Activated CD4-positive, alpha-beta T cell treated with anti-CD3 and anti-CD28 coated beads, Interleukin-2, amount 50 U/mL, for 16 hours (primary cell): Measurements from ENCODE around the gene CACNA1B.
"Not testable (repeated sequence)": the region's sequence is repeated elsewhere in the genome, so short reads cannot be mapped to it uniquely, and the experiment has no call there.

Experiments used
- DNase-seq: peaks from one replicate; pipeline ENCODE4 v3.0.0-alpha.2; 2020

CACNA1B gene

DNA sequence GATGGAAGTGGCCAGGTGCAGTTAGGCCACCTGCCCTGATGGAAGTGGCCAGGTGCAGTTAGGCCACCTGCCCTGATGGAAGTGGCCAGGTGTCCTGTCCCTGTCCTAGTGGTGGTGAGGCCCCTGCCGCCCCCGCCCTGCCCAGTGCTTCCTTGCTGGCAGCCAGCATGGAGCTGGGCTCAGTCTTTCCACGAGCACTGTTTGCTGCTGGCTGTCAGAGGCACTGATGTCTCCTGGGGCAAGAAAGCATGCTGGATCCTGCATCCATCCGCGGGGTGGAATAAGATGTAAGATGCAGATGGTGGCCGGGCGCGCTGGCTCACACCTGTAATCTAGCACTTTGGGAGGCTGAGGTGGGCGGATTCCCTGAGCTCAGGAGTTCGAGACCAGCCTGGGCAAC is 141.9 kb downstream of the CACNA1B start:
- not testable (repeated sequence) for DNase-seq

DNA sequence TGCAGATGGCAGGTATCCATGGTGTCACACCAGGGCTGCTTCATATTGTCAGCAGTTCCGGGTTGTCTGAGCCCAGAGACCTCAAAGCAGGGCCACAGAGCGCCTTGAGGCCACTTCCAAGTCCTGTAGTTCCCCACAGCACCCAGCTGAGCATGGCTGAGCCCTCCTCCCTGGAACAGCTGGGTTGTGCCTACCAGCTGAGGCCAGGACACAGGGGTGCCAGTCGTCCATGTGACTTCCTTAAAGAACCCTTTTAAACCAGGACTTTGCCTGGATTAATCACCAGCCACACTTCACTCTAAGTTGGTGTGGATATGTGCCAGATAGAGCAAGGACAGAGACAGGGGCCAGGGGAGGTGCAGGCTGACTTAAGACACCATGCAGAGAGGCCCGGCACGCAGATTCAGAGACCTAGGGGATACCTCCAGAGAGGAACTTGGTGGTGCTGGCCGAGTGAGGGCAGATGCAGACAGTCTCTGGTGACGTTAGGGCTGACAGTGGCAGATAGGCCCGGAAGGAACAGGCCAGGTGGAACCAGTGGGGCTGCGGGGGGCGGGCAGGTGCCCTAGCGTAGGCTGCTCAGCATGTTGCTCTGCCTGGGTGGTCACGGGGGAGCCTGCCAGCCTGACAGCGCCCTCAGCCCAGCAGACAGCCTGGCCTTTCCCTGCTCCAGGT is 142.7 kb downstream of the CACNA1B start:
- DNase-seq: no peak

DNA sequence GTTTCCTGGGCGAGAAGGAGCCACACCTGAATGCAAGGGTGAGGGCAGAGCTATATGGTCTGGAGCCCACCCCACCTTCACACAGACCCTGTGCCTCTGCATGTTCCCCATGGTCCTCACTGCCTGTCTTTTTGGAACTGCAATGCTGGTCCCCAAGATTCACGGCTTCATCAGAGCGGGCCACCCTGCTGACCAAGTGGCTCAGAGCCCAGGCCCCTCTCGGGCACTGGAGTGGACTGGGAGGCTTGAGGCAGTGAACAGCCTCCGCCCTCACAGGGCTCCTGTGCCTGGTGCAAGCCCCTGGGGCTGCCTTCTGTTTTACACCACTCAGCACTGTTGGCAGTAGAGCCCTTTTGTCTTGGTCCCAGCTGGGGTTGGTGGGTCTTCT is 143.2 kb downstream of the CACNA1B start:
- no peak for DNase-seq

DNA sequence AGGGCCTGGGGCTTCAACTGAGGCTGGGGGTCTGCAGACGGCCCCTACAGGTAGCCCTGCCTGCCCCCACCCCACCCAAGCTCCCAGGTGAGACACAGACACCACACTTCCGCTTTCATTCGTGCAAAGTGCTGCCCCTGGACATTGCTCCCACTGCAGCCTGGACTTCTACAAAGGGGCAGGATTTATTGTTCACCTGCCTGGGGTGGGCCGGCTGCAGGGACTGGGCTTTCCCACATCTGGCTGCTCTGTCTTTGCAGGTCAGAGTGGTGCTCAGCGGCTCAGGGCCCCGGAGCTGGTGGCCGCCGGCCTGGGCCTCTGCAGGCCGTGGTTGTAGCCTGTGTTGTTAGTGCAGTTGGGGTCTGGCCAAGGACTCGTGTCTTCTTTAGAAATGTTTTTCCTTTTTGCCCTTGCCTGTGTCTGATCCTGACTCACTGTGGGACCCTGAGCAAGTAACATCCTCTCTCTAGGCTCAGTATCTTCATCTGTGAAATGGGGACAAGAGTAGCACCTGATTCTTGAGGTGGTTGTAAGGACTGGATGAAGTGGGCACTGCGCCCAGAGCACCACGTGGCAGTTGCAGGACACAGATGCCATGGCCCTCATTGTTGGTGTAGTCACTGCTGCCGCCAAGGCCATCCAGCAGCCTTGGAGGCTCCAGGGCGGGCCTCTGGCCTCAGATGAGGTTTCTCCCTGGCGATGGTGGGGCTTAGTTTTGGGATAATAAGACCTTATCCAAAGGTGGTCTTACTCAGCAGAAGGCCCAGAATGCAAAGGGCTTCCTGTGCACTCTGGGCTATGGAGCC is 143.9 kb downstream of the CACNA1B start:
- no peak for DNase-seq

DNA sequence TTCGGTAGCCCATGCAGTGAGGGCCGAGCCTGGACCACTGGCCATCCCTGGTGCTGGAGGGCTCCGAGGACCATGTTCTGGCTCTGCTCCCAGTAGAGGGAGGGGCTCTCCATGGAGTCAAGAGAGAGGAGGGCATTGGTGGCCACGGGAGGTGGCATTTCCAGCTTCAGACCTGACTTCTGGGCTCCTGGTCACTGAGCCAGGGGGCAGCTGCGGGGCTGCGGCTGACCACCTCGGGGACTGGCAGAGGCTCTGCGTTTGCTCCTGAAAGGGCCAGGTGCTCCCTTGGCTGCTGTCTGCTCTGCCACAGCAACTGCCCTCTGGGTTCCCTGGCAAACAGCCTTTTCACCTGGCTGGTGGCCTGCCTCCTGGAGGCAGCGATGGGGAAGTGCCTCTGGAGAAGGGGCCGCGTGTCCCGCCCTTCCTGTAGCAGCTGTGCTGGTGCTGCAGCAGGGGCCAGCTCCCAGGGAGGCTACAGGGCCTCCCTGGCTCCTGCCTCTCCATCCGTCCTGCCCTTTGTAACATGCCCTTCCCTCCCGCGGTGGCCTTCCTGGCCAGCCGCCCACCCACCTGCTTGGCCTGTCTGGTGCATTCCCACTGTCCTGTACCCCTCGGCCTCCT is 144.6 kb downstream of the CACNA1B start:
- peak; percentile 27 for DNase-seq

DNA sequence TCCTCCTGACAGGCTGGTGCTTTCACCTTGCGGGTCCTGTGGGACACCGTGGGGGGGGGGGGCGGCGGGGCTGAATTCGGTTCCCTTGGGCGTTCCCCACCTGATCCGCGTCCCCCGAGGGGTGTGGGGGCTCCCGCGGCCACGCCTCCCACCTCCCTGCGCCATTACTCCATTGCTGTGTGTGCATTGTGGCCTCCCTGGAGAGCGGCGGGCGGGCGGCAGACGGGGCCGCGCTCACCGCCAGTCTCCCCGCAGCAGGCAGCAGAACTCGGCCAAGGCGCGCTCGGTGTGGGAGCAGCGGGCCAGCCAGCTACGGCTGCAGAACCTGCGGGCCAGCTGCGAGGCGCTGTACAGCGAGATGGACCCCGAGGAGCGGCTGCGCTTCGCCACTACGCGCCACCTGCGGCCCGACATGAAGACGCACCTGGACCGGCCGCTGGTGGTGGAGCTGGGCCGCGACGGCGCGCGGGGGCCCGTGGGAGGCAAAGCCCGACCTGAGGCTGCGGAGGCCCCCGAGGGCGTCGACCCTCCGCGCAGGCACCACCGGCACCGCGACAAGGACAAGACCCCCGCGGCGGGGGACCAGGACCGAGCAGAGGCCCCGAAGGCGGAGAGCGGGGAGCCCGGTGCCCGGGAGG is 145.3 kb downstream of the CACNA1B start:
- DNase-seq: no peak

DNA sequence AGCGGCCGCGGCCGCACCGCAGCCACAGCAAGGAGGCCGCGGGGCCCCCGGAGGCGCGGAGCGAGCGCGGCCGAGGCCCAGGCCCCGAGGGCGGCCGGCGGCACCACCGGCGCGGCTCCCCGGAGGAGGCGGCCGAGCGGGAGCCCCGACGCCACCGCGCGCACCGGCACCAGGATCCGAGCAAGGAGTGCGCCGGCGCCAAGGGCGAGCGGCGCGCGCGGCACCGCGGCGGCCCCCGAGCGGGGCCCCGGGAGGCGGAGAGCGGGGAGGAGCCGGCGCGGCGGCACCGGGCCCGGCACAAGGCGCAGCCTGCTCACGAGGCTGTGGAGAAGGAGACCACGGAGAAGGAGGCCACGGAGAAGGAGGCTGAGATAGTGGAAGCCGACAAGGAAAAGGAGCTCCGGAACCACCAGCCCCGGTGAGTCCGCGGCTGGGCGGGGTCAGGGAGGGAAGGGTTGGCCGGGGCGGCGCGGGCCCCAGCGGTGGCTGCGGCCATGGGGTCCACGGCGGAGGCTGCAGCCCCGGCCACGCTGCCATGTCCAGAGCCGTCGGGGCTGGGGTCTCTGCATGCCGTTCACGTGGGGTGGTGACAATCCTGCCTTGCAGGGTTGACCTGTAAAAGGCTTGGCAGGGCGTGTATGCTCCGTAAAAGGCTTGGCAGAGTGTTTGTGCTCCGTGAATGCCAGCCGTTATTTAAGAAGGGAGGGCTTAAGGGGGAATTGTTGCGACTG is 146.0 kb downstream of the CACNA1B start:
- no peak for DNase-seq

DNA sequence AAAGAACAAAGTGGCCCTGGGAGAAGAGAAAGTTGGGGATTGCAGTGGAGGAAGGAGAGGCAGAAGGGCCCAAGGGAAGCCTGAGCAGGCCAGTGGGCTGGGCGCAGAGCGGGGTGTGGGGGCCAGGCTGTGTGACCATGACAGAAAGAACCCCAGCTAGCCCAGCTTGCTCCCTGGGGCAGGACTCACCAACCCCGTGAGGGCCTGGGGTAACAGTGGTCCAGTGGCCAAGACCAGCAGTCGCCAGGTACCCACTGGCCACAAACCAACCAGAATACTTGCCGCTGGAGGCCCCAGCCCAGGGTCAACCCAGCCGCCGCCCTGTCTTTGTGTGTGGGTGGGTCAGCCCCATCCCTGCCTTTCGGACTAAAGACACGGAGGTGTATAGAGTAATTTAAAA is 146.5 kb downstream of the CACNA1B start:
- no peak for DNase-seq

DNA sequence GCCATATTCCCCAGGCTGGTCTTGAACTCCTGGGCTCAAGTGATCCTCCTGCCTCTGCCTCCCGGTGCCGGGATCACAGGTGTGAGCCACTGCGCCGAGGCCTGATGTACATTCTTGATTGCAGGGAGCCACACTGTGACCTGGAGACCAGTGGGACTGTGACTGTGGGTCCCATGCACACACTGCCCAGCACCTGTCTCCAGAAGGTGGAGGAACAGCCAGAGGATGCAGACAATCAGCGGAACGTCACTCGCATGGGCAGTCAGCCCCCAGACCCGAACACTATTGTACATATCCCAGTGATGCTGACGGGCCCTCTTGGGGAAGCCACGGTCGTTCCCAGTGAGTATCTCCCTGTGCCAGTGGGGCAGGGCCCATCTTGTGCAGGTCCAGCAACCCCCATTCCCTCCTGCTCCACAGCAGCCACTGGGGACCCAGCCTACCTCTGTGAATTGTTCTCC is 147.3 kb downstream of the CACNA1B start:
- no peak for DNase-seq

DNA sequence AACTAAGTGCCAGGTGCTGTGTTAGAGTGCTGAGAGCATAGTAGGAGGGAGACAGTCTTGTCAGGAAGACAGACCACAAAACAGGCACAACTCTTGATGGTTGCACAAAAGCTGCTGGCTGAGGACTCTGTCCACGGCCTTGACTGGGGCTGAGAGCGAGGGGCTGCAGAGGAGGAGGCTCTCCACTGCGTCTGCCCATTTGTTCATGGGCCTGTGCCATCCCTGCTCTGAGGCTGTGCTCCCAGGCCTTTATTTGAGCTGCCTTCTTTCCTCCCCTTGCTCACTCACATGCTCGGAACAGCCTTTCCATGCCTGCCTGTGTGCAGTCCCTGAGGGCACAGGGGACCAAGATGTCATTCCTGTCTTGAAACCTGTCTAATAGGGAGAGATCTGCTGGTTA is 147.8 kb downstream of the CACNA1B start:
- no peak for DNase-seq

DNA sequence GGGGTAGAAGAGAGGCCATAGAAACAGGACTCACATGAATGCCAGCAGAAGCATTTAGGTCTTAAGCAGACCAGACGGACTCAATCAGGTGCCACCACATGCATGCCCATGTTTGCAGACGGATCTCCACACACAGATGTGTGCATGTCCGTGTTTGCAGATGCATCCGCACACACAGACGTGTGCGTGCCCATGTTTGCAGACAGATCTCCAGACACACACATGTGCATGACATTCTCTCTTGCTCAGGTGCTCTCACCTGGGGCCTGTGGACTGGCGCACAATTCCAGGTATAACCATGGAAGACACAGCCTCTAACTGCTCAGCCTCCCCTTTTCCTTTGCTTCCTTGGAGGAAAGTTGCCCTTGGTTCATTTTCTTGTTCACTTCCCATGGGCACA is 148.3 kb downstream of the CACNA1B start:
- no peak for DNase-seq

DNA sequence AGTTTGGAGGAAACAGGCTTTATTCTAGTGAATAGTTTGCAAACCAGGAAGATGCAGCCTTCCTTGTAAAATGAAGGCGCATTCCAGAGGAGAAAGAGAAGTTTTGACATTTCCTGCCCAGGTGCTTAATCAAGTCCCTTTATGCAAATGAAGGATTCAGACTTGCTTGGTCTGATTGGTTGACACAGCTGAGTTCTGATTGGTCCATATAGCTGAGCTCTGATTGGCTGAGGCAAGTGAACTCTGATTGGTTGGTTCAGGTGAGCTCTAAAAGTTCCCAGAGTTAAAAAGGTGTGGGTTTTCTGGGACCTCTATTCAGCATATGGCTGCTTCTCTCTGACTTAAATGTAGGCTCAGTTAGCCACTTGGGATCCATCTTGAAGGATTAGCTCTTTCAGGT is 151.0 kb downstream of the CACNA1B start:
- DNase-seq: no peak

DNA sequence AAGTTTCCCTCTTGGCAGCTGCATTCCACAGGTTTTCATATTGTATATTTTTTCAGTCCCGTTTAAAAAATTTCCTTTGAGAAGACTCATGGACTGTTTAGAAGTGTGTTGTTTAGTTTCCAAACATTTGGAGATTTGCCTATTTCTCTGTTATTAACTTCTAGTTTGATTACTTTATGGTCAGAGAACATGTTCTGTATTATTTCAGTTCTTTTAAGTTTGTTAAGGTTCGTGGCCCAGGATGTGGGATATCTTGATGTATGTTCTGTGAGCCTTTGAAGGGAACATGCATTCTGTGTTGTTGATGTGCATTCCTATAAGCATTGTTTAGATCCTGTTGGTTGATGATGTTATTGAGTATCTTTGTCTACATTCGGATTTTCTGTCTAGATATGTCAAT is 153.6 kb downstream of the CACNA1B start:
- no peak for DNase-seq

DNA sequence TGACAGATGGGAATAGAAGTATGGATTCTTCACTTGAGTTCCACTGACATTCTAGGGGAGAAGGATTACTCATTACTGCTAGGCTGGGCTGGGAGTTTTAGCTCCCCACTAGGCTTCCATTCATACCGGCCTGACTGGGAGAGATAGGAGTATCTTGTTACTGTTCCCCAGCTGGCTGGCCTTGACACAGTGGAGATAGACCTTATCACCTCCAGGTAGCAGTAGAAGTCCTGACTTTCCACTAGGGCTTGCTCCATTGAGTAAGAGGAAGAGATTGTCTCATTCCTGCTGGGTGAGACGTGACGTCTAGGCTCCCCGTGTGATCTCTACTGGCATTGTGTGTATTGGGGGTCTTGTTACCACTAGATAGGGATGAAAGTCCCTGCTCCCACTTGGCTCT is 156.4 kb downstream of the CACNA1B start:
- no peak for DNase-seq

DNA sequence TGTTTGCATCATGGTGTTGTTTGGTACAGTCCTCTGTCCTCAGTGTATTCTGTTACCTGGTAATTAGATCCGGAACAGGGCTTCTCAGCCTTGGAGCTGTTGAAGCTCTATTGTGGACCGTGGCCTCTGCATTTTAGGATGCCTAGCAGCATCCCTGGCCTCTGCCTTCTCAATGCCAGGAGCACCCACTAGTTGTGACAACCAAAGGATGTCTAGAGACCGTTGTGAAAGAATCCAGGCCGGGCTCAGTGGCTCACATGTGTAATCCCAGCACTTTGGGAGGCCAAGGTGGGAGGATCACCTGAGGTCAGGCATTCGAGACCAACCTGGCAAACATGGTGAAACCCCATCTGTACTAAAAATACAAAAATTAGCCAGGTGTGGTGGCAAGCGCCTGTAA is 159.6 kb downstream of the CACNA1B start:
- DNase-seq: no peak

DNA sequence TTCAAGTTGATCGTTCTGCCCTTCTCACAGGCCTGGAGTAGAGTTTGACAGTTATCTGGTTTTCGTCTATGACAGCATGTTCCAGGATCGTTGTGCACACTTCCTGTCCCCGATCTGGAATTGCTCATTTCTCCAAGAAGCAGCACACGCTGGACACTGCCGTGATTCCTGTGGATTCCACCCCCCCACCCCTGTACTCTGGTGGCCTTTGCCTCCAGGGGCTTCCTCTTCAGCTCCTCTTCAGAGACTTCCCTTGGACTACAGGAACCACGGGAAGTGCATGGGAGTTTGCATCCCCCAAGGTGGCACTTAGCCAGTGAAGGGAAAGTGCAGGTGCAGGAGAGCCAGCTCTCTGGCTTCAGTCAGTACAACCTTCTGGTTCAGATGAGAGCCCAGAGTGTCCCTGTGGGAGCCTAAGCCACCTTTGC is 160.7 kb downstream of the CACNA1B start:
- DNase-seq: no peak

DNA sequence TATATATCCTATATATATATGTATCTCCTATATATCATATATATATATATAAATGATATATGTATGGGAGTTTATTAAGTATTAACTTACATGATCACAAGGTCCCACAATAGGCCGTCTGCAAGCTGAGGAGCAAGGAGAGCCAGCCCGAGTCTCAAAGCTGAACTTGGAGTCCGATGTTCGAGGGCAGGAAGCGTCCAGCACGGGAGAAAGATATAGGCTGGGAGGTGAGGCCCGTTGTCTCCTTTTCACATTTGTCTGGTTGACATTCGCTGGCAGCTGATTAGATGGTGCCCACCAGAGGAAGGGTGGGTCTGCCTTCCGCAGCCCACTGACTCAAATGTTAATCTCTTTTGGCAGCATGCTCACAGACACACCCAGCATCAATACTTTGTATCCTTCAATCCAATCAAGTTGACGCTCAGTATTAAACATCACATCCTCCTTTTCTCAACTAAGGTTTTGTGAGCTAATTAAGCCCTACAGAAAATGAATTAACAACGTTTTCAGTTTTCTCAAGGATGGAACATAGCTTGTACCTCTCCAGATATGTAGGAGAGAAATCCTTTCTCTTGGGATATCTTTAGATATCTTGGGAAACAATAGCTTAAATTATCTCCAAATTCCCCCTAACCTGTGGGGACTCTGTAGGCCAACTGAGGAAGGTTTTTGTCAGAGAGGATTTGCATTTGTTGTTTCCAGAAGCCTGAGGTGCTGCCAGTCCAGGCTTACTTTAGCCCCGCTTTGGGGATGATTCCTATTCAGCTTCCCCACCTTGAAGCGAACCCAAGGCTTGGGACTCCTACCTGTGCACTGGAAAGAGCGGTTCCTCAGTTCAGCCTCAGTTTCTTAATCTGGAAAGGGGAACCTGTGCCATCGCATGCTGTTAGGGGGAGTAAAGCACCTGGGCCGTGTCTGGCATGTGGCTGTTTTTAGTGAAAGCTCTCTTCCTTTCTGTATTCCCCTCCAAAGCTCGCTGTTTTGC is 163.2 kb downstream of the CACNA1B start:
- DNase-seq: no peak

DNA sequence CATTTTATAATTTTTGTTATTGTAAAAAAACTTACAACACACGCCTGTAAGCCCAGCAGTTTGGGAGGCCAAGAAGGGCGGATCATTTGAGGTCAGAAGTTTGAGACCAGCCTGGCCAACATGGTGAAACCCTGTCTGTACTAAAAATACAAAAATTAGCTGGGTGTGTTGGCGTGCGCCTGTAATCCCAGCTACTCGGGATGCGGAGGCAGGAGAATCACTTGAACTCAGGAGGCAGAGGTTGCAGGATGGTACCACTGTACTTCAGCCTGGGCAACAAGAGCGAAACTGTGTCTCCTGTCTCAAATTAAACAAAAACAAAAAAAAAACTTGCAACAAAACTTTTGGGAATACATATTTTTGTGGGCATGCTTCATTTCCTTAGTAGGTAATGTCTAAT is 164.6 kb downstream of the CACNA1B start:
- DNase-seq: no peak

DNA sequence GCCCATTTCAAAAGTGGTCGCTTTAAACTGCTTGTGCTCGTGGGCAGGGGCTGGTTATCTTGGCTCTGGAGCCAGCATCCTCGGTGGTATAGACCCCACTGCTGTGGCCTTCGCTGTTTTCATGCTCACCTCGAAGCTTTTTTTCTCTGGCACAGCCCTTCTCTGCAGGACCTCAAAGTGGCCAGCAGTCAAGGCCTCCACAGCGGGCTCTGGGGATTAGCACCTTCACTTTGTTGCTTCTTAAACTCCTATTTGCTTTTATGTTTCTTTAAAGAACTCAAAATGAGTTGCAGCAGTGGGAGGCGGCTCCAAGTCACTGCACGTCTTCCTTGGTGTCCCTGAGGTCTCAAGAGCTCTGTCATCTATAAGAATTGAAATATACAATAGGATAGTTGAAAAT is 165.1 kb downstream of the CACNA1B start:
- no peak for DNase-seq

DNA sequence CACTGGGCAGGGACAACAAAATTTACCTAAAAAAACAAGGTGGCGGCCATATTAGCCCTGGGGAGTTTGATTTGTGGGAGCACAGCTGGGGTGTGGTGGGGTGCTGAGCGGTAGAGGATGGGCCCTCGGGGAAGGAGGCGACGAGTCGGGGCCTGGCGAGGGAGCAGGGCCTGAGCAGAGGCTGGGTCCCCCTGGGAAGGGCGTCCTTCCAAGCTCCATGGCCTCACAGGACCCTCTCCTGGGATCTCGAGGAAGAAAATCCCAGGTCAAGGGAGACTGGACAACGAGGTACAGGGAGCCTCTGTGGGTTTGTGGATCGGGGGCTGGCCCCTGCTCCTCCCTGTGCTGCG is 165.5 kb downstream of the CACNA1B start:
- no peak for DNase-seq
